ENCODE results near the gene RAB36.
A peak's percentile ranks its signal among the peaks of the same experiment; 100 is the strongest.

The RAB36 gene

DNA sequence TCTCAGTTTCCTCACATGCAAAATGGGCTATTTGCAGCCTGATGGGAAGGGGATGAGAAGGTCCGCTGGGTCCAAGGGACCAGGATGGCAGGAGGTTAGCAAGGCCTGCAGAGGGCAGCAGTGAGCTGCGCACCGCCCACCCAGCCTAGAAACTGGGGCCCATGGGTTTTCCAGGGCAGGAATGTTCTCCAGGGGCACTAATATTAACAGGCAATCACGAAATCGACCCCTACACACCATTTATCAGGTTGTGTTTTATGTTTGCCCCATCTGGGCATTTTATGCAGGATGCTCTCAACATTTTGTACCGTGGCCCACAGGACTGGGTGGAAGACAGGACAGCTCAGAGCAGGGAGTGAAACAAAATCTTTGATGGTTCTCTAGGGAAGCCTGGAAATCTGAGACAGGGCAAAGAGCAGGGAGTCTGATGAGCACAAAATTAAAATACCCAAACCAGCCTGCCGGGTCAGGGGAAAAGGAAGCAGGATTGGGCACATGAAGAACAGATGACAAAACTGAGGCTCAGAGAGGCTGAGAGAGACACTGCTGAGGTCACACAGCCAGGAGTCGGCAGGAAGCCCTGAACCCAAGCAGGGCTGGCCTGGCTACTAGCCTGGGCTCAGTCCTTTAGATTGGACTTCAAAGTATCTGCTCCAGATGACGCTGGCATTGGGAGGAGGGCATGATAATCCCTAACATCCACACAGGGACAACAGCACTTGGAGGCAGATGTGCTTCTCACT, 33.4 kb downstream of the RAB36 start:
- TF ChIP-seq POLR2A (IDR thresholded peaks at IDR 0.05; ENCODE audit: low read length) (no peak), GATA1 (IDR thresholded peaks at IDR 0.05; ENCODE audit: low read depth, low read length) (no peak)
- DNase-seq = peak; percentile 30 to 57

DNA sequence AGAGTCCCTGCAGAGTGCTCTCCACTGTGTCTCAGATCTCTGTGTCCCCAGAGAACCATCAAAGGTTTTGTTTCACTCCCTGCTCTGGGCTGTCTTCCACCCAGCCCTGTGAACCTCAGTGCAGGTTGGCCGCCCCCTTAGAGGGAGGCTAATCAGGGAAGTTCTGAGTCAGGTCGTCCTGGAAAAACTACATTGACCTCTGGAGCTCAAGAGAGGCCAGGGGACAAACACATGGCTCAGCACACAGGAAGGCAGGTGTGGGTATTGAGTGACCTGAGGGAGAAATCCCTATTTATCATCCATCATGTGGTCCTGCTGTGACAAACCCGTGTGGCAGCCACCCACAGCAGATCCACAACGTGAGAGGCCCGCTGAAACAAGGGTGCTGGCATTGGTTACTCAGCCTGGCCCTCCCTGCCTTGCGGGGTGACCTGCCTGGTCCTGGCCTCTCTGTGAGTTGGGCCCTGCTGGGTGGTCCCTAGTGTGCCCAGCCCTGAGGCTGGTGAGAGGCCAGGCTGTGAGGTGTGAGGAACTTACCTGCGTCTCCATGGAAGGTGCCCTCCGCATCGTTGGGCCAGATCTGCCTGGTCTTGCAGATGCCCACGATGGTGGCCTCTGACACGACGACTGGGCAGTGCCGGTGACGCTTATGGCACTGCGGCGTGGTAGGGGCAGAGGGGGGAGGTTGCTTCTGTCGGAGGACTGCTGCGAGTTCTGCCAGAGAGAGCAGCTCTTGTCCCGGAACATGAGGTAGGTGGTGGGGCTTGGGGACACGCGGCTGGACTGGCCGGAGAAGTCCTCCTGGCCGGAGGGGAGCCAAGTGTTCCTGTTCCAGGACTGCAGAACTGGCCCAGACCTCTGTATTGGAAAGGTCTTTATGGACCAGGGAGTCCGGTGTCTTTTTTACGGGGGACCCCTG, 34.4 kb downstream of the RAB36 start:
- DNase-seq = no peak
- TF ChIP-seq POLR2A (IDR thresholded peaks at IDR 0.05; ENCODE audit: low read length) (no peak), GATA1 (IDR thresholded peaks at IDR 0.05; ENCODE audit: low read depth, low read length) (no peak)

DNA sequence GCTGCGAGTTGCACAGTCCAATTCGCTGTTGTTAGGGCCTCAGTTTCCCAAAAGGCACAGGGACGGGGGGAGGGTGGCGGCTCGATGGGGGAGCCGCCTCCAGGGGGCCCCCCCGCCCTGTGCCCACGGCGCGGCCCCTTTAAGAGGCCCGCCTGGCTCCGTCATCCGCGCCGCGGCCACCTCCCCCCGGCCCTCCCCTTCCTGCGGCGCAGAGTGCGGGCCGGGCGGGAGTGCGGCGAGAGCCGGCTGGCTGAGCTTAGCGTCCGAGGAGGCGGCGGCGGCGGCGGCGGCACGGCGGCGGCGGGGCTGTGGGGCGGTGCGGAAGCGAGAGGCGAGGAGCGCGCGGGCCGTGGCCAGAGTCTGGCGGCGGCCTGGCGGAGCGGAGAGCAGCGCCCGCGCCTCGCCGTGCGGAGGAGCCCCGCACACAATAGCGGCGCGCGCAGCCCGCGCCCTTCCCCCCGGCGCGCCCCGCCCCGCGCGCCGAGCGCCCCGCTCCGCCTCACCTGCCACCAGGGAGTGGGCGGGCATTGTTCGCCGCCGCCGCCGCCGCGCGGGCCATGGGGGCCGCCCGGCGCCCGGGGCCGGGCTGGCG, 35.1 kb downstream of the RAB36 start, which contains the start of gene BCR:
TSS of gene BCR (plus strand) at position 209 of the 592 bp plus-strand sequence. CDS start 452 bp downstream, outside the sequence.
- DNase-seq = peak; percentile 28 to 42
- TF ChIP-seq GATA1 (IDR thresholded peaks at IDR 0.05; ENCODE audit: low read depth, low read length) (no peak), POLR2A (IDR thresholded peaks at IDR 0.05; ENCODE audit: low read length) (no peak)

DNA sequence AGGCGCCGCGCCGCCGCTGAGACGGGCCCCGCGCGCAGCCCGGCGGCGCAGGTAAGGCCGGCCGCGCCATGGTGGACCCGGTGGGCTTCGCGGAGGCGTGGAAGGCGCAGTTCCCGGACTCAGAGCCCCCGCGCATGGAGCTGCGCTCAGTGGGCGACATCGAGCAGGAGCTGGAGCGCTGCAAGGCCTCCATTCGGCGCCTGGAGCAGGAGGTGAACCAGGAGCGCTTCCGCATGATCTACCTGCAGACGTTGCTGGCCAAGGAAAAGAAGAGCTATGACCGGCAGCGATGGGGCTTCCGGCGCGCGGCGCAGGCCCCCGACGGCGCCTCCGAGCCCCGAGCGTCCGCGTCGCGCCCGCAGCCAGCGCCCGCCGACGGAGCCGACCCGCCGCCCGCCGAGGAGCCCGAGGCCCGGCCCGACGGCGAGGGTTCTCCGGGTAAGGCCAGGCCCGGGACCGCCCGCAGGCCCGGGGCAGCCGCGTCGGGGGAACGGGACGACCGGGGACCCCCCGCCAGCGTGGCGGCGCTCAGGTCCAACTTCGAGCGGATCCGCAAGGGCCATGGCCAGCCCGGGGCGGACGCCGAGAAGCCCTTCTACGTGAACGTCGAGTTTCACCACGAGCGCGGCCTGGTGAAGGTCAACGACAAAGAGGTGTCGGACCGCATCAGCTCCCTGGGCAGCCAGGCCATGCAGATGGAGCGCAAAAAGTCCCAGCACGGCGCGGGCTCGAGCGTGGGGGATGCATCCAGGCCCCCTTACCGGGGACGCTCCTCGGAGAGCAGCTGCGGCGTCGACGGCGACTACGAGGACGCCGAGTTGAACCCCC, 35.8 kb downstream of the RAB36 start:
- DNase-seq = no peak
- TF ChIP-seq GATA1 (IDR thresholded peaks at IDR 0.05; ENCODE audit: low read depth, low read length) (no peak), POLR2A (IDR thresholded peaks at IDR 0.05; ENCODE audit: low read length) (no peak)

DNA sequence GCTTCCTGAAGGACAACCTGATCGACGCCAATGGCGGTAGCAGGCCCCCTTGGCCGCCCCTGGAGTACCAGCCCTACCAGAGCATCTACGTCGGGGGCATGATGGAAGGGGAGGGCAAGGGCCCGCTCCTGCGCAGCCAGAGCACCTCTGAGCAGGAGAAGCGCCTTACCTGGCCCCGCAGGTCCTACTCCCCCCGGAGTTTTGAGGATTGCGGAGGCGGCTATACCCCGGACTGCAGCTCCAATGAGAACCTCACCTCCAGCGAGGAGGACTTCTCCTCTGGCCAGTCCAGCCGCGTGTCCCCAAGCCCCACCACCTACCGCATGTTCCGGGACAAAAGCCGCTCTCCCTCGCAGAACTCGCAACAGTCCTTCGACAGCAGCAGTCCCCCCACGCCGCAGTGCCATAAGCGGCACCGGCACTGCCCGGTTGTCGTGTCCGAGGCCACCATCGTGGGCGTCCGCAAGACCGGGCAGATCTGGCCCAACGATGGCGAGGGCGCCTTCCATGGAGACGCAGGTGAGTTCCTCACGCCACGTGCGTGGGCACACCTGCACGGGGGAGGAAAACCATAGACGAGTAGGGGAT, 36.5 kb downstream of the RAB36 start:
- no peak for DNase-seq
- TF ChIP-seq GATA1 (IDR thresholded peaks at IDR 0.05; ENCODE audit: low read depth, low read length) (no peak), POLR2A (IDR thresholded peaks at IDR 0.05; ENCODE audit: low read length) (no peak)

DNA sequence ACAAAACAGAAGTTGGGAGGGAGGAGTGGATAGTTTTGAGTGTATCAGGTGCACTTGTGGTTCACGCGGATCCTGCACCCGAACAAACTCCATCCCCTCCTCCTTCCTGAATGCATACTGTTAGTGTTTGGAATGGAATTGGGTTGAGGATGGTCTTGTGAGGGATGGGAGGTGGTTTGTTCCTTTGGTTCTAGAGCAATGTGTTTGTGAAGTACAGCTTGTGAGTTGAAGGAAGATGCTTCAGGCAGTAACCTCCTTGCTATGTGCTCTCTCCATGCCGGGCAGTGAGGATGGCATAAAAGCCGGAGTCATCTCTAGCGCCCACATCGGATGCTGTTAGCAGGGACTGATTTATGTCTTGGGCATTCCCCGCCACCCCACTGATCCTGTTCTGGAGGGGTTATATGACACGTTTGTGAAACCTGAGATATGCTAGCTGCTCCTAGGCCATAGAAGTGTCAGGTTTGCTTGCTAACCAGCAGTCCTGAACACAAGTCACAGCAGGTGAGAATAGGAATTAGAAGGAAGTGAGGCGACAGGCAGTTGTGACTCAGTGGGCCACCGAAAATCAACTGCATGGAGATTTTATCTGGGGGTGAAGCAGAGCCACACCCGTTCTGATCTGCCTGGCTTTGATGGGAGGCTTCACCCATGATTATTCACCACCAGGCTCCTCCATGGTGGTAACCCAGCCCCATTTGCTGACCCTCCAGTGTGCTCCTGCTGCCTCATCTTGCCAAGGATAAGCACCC, 37.2 kb downstream of the RAB36 start:
- TF ChIP-seq GATA1 (IDR thresholded peaks at IDR 0.05; ENCODE audit: low read depth, low read length) = no peak
- no peak for TF ChIP-seq POLR2A (IDR thresholded peaks at IDR 0.05; ENCODE audit: low read length)
- no peak for DNase-seq

DNA sequence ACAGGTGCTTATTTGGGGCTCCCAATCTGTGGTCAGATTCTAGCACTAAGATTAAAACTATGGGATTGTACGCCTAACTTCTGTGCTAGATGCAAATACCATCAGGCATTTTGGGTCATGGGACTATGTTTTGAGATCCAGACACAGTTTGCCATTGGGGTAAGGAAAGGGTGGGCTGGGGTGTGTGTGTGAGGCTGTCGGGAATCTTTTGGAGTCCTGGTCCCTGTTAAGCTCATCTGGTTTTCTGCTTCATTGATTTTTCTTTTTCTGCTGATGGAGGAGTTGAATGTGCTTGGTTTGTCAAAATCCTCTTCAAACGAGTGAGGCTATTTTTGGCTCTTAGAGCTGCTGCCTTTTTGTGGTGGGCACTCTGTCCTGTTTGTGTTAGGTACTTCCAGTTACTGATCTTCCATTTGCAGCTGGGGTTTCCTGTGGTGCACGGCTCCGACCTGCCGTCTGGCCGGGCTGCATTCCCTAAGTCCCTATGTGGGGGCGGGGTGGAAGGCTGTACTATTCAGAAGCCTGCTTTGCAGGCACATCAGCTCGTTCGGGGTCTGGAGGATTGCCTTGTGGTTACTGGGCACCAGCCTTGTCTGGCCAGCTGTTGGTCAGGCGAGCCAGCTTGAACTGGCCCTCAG, 37.9 kb downstream of the RAB36 start:
- no peak for TF ChIP-seq GATA1 (IDR thresholded peaks at IDR 0.05; ENCODE audit: low read depth, low read length)
- no peak for TF ChIP-seq POLR2A (IDR thresholded peaks at IDR 0.05; ENCODE audit: low read length)
- DNase-seq = no peak

DNA sequence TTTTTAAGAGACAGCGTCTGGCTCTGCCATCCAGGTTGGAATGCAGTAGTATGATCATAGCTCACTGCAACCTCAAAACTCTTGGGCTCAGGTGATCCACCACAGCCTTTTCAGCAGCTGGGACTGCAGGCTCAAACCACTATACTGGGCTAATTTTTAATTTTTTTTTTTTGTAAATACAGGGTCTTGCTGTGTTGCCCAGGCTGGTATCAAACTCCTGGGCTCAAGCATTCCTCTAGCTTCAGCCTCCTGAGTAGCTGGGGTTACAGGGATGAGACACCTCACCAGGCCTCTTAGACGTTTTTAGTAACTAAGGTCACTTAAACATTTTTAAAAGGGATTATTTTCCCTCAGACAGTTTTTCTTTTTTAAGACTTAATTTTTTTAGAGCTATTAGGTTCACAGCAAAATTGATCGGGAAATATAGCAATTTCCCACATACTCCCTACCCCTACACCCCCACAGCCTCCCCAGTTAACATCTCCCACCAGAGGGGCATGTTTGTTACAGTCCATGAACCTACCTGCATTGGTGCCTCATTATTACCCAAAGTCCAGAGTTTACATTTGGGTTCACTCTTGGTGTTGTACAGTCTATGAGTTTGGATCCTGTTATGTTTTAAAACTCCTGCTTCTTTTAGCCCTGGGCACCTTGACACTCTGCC, 39.0 kb downstream of the RAB36 start:
- TF ChIP-seq GATA1 (IDR thresholded peaks at IDR 0.05; ENCODE audit: low read depth, low read length) = no peak
- TF ChIP-seq POLR2A (IDR thresholded peaks at IDR 0.05; ENCODE audit: low read length) = no peak
- no peak for DNase-seq

DNA sequence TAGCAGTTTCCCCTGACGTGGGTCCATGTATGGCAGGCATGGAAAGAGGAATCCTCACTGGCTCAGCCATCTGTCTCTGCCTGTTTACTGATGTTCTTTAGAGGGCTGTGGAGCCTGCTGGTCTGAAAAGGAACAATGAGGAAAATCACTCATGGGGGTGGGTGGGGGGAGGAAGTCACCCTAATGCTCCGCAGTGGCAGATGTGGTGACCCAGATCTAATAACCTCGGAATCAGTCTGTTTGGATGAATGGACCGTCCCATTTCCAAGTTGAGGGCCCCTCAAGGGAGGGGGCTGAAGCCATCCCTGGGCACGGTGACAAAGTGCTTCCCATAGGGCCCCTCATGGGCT, 39.5 kb downstream of the RAB36 start:
- DNase-seq = no peak
- no peak for TF ChIP-seq POLR2A (IDR thresholded peaks at IDR 0.05; ENCODE audit: low read length)
- TF ChIP-seq GATA1 (IDR thresholded peaks at IDR 0.05; ENCODE audit: low read depth, low read length) = no peak

DNA sequence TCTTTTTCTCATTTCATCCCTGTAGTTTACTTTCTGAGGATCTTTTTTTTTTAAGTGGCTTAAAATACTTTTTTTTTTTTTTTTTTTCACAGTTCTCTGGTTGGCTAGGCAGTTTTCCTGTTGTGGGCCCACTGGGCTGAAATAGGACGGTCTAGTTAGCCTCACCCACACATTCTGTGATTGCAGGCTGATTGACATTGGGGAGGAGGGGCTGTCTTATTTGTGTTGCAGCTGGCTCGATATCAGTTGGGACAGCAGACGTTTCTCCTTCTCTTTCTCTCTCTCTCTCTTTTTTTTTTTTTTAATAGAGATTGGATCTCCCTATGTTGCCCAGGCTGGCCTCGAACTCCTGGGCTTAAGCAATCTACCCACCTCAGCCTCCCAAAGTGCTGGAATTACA, 41.9 kb downstream of the RAB36 start:
- DNase-seq = peak in 1 of 2 experiments; percentile 48
- TF ChIP-seq POLR2A (IDR thresholded peaks at IDR 0.05; ENCODE audit: low read length) (no peak), GATA1 (IDR thresholded peaks at IDR 0.05; ENCODE audit: low read depth, low read length) (no peak)

DNA sequence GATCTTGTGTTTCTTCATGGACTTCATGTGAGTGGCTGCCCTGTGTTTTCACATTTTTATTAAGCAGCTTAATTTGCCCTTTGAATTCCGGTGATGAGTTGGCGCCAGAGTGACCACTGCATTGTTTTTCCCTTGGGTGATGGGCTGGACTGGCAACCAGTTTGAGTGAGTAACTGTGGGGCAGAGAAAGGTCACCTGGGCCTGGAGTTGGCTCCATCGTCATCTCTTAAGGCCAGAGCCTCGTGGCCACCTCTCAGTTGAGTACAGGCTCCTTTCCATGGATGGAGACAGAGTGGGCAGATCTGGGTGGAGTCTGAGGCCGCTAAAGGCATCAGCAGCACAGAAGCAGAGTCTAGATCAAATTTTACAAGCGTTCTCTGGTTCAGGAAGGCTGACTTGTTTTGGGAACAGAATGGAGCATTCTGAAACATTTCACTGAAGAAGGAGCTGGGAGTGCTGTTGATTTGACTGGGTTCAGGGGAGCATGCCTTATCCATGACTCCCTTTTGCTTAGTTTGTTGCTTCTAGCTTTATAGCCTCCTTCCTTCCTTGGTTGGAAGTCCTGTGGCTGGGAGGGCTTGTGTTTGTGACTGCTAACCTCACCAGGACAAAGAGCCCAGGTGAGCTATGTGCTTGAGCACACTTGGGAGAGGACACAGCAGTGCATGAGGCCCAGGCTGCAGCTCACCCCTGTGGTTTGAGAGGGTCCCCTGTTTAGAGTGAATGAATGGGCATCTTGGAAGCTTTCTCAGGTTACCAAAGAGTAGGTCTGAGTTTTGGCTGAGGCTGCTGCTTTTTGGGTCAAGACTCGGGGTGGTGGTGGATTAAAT, 42.8 kb downstream of the RAB36 start:
- DNase-seq = no peak
- TF ChIP-seq GATA1 (IDR thresholded peaks at IDR 0.05; ENCODE audit: low read depth, low read length) = no peak
- no peak for TF ChIP-seq POLR2A (IDR thresholded peaks at IDR 0.05; ENCODE audit: low read length)

Measured in erythroblast (primary cell).